ENCODE data around the gene EEF1AKMT4.

EEF1AKMT4 gene

GRCh38 chr3:184209146-184209923 is 40.1 kb upstream of the EEF1AKMT4 start:
- DNase-seq (no peak), ATAC-seq (ENCODE audit: insufficient read depth, low read depth) (no peak)
- Histone ChIP-seq H3K4me2 (ENCODE audit: insufficient read depth, low read length) (no peak overlapping the region), H3K9ac (ENCODE audit: low read depth, low read length) (no peak overlapping the region), H2AFZ (ENCODE audit: low read depth, low read length) (no peak overlapping the region), H3K4me1 (ENCODE audit: insufficient read depth, low read length) (no peaks in the 10 kb centered on the region), H3K4me3 (ENCODE audit: low read depth in 1 of 2, low read length in 2 of 2) (no peak overlapping the region), H3K9me3 (ENCODE audit: insufficient read depth, low read length, severe bottlenecking) (no peaks in the 10 kb centered on the region), H3K79me2 (ENCODE audit: insufficient read depth, low read length) (no peaks in the 10 kb centered on the region), H3K36me3 (ENCODE audit: insufficient read depth, low read length) (no peaks in the 10 kb centered on the region), H3K27me3 (ENCODE audit: insufficient read depth, low read length, poor library complexity) (peaks cover 4% of the 10 kb centered on the region), H3K27ac (ENCODE audit: low read length) (no peak overlapping the region), H4K20me1 (ENCODE audit: insufficient read depth, low read length) (no peaks in the 10 kb centered on the region)
- TF ChIP-seq EZH2 (IDR thresholded peaks at IDR 0.05; ENCODE audit: borderline replicate concordance, low read depth, low read length, severe bottlenecking): no peak
- TF ChIP-seq, protein P1, sequence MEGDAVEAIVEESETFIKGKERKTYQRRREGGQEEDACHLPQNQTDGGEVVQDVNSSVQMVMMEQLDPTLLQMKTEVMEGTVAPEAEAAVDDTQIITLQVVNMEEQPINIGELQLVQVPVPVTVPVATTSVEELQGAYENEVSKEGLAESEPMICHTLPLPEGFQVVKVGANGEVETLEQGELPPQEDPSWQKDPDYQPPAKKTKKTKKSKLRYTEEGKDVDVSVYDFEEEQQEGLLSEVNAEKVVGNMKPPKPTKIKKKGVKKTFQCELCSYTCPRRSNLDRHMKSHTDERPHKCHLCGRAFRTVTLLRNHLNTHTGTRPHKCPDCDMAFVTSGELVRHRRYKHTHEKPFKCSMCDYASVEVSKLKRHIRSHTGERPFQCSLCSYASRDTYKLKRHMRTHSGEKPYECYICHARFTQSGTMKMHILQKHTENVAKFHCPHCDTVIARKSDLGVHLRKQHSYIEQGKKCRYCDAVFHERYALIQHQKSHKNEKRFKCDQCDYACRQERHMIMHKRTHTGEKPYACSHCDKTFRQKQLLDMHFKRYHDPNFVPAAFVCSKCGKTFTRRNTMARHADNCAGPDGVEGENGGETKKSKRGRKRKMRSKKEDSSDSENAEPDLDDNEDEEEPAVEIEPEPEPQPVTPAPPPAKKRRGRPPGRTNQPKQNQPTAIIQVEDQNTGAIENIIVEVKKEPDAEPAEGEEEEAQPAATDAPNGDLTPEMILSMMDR (IDR thresholded peaks at IDR 0.05; ENCODE audit: borderline replicate concordance, extremely low read depth, low read length, poor library complexity, severe bottlenecking): no peak

GRCh38 chr3:184211297-184211696 is 38.2 kb upstream of the EEF1AKMT4 start:
- Histone ChIP-seq H3K79me2 (ENCODE audit: insufficient read depth, low read length) (no peaks in the 10 kb centered on the region), H3K36me3 (ENCODE audit: insufficient read depth, low read length) (no peaks in the 10 kb centered on the region), H3K4me1 (ENCODE audit: insufficient read depth, low read length) (no peaks in the 10 kb centered on the region), H3K4me3 (ENCODE audit: low read depth in 1 of 2, low read length in 2 of 2) (no peak overlapping the region), H4K20me1 (ENCODE audit: insufficient read depth, low read length) (no peaks in the 10 kb centered on the region), H2AFZ (ENCODE audit: low read depth, low read length) (no peak overlapping the region), H3K9ac (ENCODE audit: low read depth, low read length) (no peak overlapping the region), H3K27ac (ENCODE audit: low read length) (no peak overlapping the region), H3K9me3 (ENCODE audit: insufficient read depth, low read length, severe bottlenecking) (no peaks in the 10 kb centered on the region), H3K4me2 (ENCODE audit: insufficient read depth, low read length) (no peak overlapping the region), H3K27me3 (ENCODE audit: insufficient read depth, low read length, poor library complexity) (peaks cover 4% of the 10 kb centered on the region)
- TF ChIP-seq, protein P1 (IDR thresholded peaks at IDR 0.05; ENCODE audit: borderline replicate concordance, extremely low read depth, low read length, poor library complexity, severe bottlenecking): no peak
- DNase-seq: no peak
- ATAC-seq (ENCODE audit: insufficient read depth, low read depth): no peak

DNA sequence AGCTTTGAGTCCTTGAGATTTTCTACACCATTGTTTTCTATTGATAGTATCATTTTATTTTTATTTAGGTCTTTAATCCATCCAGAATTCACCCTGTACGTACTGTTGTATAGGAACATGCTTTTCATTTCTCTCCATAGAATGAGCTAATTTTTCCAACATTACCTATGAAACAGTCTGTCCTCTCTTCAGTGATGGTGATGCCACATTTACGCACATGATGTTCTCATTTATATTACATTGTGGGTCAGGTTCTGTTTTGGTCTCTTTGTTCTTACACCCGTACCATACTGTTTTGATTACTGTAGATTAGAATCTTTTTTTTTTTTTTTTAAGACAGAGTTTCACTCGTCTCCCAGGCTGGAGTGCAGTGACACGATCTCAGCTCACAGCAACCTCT is 37.8 kb upstream of the EEF1AKMT4 start:
- H3K27ac ChIP-seq (ENCODE audit: low read length): no peak overlapping the region
- no peak overlapping the region for H3K4me3 ChIP-seq (ENCODE audit: low read depth in 1 of 2, low read length in 2 of 2)
- H3K4me1 ChIP-seq (ENCODE audit: insufficient read depth, low read length): no peaks in the 10 kb centered on the region
- no peak overlapping the region for H3K9ac ChIP-seq (ENCODE audit: low read depth, low read length)
- no peak overlapping the region for H3K4me2 ChIP-seq (ENCODE audit: insufficient read depth, low read length)
- peaks cover under 1% of the 10 kb centered on the region for H3K27me3 ChIP-seq (ENCODE audit: insufficient read depth, low read length, poor library complexity)
- TF ChIP-seq, protein P1 (IDR thresholded peaks at IDR 0.05; ENCODE audit: borderline replicate concordance, extremely low read depth, low read length, poor library complexity, severe bottlenecking): no peak
- no peak for TF ChIP-seq EZH2 (IDR thresholded peaks at IDR 0.05; ENCODE audit: borderline replicate concordance, low read depth, low read length, severe bottlenecking)
- H3K9me3 ChIP-seq (ENCODE audit: insufficient read depth, low read length, severe bottlenecking): no peaks in the 10 kb centered on the region
- no peak overlapping the region for H2AFZ ChIP-seq (ENCODE audit: low read depth, low read length)
- no peaks in the 10 kb centered on the region for H3K79me2 ChIP-seq (ENCODE audit: insufficient read depth, low read length)
- ATAC-seq (ENCODE audit: insufficient read depth, low read depth) (no peak), DNase-seq (no peak)
- H4K20me1 ChIP-seq (ENCODE audit: insufficient read depth, low read length): no peaks in the 10 kb centered on the region
- no peaks in the 10 kb centered on the region for H3K36me3 ChIP-seq (ENCODE audit: insufficient read depth, low read length)
